ENCODE results near the gene MTURN.

Gene MTURN

DNA sequence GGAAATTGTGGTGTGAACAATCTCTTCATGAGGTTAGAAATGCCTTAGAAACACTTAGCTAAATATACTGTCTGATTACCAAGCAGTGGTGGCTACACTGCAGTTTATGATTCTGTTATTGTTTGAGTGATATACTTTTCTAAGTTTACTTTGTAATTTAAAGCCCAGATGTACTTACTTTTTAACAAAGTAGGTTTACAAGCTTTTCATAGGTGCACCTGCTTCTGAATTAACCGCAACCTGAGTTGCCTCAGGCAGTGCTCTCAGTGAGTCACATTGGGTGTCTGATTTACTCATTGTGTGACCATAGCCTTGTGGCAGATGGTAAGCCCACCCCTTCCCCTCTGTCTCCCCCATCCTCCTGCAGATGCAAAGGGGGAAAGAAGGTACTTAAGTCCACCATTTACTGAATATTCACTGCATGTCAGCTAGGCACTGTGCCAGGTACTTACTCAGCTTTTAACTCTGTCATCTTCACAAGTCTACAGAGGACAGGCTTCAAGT lies 9.0 kb downstream of the MTURN start:
- Histone ChIP-seq H3K4me3 (replicated peaks; ENCODE audit: insufficient read depth, low read length) (no peak overlapping the region), H3K27ac (replicated peaks) (0 out of 2 replicates have a peak overlapping the region, but pooled peaks have one; percentile 4), H3K27me3 (ENCODE audit: insufficient read depth, poor library complexity, severe bottlenecking) (no peaks in the 10 kb centered on the region)
- DNase-seq (ENCODE audit: low read depth in 1 of 2, low spot score in 1 of 2) = no peak
- no peak for TF ChIP-seq POLR2AphosphoS5 (IDR thresholded peaks at IDR 0.05; ENCODE audit: low read depth)
- TF ChIP-seq, protein P1, sequence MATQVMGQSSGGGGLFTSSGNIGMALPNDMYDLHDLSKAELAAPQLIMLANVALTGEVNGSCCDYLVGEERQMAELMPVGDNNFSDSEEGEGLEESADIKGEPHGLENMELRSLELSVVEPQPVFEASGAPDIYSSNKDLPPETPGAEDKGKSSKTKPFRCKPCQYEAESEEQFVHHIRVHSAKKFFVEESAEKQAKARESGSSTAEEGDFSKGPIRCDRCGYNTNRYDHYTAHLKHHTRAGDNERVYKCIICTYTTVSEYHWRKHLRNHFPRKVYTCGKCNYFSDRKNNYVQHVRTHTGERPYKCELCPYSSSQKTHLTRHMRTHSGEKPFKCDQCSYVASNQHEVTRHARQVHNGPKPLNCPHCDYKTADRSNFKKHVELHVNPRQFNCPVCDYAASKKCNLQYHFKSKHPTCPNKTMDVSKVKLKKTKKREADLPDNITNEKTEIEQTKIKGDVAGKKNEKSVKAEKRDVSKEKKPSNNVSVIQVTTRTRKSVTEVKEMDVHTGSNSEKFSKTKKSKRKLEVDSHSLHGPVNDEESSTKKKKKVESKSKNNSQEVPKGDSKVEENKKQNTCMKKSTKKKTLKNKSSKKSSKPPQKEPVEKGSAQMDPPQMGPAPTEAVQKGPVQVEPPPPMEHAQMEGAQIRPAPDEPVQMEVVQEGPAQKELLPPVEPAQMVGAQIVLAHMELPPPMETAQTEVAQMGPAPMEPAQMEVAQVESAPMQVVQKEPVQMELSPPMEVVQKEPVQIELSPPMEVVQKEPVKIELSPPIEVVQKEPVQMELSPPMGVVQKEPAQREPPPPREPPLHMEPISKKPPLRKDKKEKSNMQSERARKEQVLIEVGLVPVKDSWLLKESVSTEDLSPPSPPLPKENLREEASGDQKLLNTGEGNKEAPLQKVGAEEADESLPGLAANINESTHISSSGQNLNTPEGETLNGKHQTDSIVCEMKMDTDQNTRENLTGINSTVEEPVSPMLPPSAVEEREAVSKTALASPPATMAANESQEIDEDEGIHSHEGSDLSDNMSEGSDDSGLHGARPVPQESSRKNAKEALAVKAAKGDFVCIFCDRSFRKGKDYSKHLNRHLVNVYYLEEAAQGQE (IDR thresholded peaks at IDR 0.05; ENCODE audit: insufficient replicate concordance, low read depth) = no peak
- TF ChIP-seq SPI1 (IDR thresholded peaks at IDR 0.05; ENCODE audit: borderline replicate concordance, low read depth) = no peak
- TF ChIP-seq, protein P2, sequence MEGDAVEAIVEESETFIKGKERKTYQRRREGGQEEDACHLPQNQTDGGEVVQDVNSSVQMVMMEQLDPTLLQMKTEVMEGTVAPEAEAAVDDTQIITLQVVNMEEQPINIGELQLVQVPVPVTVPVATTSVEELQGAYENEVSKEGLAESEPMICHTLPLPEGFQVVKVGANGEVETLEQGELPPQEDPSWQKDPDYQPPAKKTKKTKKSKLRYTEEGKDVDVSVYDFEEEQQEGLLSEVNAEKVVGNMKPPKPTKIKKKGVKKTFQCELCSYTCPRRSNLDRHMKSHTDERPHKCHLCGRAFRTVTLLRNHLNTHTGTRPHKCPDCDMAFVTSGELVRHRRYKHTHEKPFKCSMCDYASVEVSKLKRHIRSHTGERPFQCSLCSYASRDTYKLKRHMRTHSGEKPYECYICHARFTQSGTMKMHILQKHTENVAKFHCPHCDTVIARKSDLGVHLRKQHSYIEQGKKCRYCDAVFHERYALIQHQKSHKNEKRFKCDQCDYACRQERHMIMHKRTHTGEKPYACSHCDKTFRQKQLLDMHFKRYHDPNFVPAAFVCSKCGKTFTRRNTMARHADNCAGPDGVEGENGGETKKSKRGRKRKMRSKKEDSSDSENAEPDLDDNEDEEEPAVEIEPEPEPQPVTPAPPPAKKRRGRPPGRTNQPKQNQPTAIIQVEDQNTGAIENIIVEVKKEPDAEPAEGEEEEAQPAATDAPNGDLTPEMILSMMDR (IDR thresholded peaks at IDR 0.05; ENCODE audit: insufficient read depth, low read length) = no peak
- no peak for TF ChIP-seq GABPA (IDR thresholded peaks at IDR 0.05; ENCODE audit: low read depth)

DNA sequence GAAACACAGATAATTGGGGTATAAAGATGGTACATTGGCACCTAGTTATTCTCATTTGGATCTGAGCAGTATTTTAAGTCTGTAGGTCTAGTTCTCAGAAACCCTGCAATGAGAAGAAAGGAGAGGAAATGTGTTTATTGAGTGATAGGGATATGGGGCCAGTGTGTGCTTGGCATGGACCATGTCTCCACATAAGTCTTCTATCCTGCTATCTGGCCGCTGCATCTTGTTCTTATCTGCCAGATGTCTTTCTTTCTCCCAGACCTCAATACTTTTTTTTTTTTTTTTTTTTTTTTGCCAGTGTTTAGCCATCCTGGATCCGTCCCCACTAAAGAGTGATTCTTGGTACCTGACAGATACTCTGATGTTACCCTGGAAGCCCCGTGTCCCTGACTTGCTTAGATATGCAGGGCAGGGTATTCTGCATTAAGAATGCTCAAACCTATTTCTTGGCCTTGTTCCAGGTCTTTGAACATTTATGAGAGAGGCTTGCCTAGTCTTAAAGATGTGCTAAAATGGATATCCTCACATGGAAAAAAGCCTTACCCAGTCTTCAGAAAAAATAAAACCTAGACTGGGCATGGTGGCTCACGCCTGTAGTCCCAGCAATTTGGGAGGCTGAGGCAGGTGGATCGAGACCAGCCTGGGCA lies 10.0 kb downstream of the MTURN start:
- no peak for DNase-seq (ENCODE audit: low read depth in 1 of 2, low spot score in 1 of 2)
- Histone ChIP-seq H3K4me3 (replicated peaks; ENCODE audit: insufficient read depth, low read length) (no peak overlapping the region), H3K27me3 (ENCODE audit: insufficient read depth, poor library complexity, severe bottlenecking) (no peaks in the 10 kb centered on the region), H3K27ac (replicated peaks) (no peak overlapping the region)
- no peak for TF ChIP-seq POLR2AphosphoS5 (IDR thresholded peaks at IDR 0.05; ENCODE audit: low read depth)
- TF ChIP-seq, protein P1 (IDR thresholded peaks at IDR 0.05; ENCODE audit: insufficient replicate concordance, low read depth) = no peak
- TF ChIP-seq SPI1 (IDR thresholded peaks at IDR 0.05; ENCODE audit: borderline replicate concordance, low read depth) = no peak
- TF ChIP-seq GABPA (IDR thresholded peaks at IDR 0.05; ENCODE audit: low read depth) = no peak
- TF ChIP-seq, protein P2 (IDR thresholded peaks at IDR 0.05; ENCODE audit: insufficient read depth, low read length) = no peak

DNA sequence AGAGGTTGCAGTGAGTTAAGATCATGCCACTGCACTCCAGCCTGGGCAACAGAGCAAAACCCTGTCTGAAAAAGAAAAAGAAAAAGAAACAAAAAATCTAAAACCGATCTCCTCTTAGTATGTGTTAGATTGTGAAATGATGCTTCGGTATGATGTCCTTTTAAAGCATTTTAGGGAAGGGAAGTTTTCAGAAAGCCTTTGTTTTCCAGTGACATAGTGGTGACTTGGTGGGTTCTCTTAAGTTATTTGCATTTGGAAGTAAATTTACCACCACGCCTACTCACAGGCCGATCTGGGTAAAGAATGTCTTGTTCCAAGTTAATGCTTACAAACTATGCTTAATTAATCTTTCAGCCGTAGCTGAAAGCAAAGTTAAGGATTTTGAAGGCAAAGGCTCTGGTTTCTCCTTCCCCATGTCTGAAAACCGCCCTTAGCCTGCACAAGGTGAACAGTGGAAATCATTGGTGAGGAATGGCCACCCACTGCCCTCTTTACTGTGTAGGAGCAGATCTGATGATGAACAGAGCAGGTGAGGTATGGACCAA lies 10.7 kb downstream of the MTURN start:
- TF ChIP-seq GABPA (IDR thresholded peaks at IDR 0.05; ENCODE audit: low read depth) (no peak), POLR2AphosphoS5 (IDR thresholded peaks at IDR 0.05; ENCODE audit: low read depth) (no peak), SPI1 (IDR thresholded peaks at IDR 0.05; ENCODE audit: borderline replicate concordance, low read depth) (no peak)
- TF ChIP-seq, protein P2 (IDR thresholded peaks at IDR 0.05; ENCODE audit: insufficient read depth, low read length) = no peak
- TF ChIP-seq, protein P1 (IDR thresholded peaks at IDR 0.05; ENCODE audit: insufficient replicate concordance, low read depth) = no peak
- H3K27me3 ChIP-seq (ENCODE audit: insufficient read depth, poor library complexity, severe bottlenecking) = no peaks in the 10 kb centered on the region
- H3K4me3 ChIP-seq (replicated peaks; ENCODE audit: insufficient read depth, low read length) = no peak overlapping the region
- H3K27ac ChIP-seq (replicated peaks) = no peak overlapping the region
- no peak for DNase-seq (ENCODE audit: low read depth in 1 of 2, low spot score in 1 of 2)
